Epithelial cell of proximal tubule (primary cell): ENCODE results near the gene TOP2B. TPM values are rescaled to one million over a fixed set of nuclear protein-coding genes. Genes with fewer than 3 reads are reported as not detected.

Source experiments
- DNase-seq: peaks from one replicate; pipeline ENCODE4 v3.0.0-alpha.2; 2011; ENCODE audit warnings: low read depth
- H3K4me3 ChIP-seq: 2 replicates; pipeline ENCODE4 v1.5.1; 2011; ENCODE audit warnings: low read depth, mild to moderate bottlenecking, low read length
- total RNA-seq: library from RNA; depleted of rRNA; stranded (reverse); fragments of >200 nt; gene quantifications from 2 replicates; pipeline ENCODE4 v1.2.3, GENCODE V29; 2015
- TF ChIP-seq, protein P1 (sequence below): conservative IDR thresholded peaks from 2 replicates; pipeline ENCODE4 v1.5.1; 2012; ENCODE audit warnings: low read depth, mild to moderate bottlenecking, low read length

TOP2B gene
- total RNA-seq, 1 donor from 2014 or later: 81.2 TPM

DNA sequence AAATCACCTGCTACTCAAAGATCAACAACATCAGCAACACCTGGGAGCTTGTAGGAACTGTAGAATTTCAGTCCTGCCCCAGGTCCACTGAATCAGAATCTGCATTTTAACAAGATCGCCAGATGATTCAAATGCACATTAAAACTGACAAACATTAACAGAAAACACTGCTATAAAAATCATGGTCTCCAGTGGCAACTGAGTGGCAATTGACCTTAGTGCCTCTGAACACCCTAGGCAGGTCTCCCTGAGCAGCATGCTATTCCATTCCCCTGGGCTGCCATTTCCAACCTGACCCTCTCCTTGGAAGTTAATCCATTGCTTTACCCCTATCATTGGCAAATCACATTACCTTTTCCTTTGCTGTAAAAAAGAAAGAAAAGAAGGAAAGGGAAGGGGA, 23.0 kb upstream of the TOP2B start:
- no peak overlapping the region for H3K4me3 ChIP-seq
- TF ChIP-seq, protein P1, sequence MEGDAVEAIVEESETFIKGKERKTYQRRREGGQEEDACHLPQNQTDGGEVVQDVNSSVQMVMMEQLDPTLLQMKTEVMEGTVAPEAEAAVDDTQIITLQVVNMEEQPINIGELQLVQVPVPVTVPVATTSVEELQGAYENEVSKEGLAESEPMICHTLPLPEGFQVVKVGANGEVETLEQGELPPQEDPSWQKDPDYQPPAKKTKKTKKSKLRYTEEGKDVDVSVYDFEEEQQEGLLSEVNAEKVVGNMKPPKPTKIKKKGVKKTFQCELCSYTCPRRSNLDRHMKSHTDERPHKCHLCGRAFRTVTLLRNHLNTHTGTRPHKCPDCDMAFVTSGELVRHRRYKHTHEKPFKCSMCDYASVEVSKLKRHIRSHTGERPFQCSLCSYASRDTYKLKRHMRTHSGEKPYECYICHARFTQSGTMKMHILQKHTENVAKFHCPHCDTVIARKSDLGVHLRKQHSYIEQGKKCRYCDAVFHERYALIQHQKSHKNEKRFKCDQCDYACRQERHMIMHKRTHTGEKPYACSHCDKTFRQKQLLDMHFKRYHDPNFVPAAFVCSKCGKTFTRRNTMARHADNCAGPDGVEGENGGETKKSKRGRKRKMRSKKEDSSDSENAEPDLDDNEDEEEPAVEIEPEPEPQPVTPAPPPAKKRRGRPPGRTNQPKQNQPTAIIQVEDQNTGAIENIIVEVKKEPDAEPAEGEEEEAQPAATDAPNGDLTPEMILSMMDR: no peak
- no peak for DNase-seq

DNA sequence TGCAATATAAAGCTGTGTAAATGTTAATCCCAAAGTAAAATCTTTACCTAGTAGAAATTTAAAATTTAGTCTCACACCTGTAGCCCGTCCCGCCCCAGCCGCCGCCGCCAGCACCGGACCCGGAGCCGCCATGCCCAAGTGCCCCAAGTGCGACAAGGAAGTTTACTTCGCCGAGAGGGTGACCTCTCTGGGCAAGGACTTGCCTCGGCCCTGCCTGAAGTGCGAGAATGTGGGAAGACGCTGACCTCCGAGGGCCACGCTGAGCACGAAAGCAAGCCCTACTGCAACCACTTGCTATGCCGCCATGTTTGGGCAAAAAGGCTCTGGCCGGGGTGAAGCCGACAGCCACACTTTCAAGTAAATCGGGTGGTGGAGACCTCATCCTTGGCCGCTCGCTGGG, 22.1 kb upstream of the TOP2B start:
- TF ChIP-seq, protein P1: no peak

DNA sequence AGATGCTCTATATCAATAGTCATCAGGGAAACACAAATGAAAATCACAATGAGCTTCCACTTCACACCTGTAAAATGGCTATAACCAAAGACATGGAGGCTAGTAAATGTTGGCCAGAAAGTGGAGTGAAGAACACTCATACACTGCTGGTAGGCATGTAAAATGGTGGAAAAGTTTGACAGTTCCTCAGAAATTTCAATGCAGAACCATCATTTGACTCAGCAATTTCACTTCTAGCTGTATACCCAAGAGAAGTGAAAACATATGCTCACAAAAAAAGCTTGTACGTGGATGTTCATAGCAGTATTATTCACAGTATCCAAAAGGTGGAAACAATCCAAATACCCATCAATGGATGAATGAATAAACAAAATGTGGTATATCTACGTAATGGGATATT, 19.2 kb upstream of the TOP2B start:
- H3K4me3 ChIP-seq: no peak overlapping the region
- TF ChIP-seq, protein P1: no peak
- no peak for DNase-seq

More for the DNA sequence above, 22.1 kb upstream of the TOP2B start:
- H3K4me3 ChIP-seq: no peak overlapping the region
- no peak for DNase-seq

DNA sequence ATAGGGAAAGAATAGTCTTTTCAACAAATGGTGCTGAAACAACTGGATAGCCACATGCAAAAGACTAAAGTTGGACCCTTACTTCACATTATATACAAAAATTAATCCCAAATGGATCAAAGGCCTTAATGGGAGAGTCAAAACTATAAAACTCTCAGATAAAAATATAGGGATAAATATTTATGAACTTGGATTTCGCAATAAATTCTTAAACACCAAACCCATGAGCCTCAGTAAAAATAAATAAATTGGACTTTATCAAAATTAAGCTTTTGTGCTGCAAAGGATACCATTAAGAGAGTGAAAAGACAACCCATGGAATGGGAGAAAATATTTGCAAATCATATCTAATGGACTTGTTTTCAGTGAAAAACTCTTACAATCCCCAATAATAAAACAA, 18.7 kb upstream of the TOP2B start:
- H3K4me3 ChIP-seq: no peak overlapping the region
- DNase-seq: no peak
- TF ChIP-seq, protein P1: no peak

DNA sequence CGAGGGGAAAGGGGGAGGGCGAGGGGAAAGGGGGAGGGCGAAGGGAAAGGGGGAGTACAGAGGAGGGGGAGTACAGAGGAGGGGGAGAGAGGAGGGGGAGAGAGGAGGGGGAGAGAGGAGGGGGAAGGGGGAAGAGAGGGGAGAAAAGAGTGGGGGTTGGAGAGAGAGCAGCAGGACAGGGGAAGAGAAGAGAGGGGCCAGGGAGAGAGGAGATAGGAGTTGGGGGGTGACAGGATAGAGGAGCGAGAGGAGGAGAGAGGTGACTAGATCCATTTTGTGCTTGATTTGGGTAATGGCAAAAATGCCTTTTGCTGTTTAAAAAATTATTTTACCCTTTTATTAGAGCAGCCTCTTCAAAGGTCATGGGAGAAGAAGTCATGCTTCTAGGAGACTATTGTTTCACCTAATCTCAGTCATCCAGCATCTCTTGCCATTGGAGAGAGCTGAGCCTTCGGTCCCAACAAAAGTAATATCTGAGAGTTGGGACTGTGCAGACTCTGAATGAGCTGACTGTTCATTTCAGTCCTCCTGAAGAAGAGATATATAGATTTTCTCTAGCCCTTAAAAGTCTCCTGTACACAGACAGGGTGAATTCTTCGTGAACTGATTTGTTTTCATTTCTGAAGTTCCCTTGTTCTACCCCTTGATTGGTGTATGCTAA, 15.1 kb upstream of the TOP2B start:
- TF ChIP-seq, protein P1: no peak
- H3K4me3 ChIP-seq: no peak overlapping the region
- DNase-seq: no peak

DNA sequence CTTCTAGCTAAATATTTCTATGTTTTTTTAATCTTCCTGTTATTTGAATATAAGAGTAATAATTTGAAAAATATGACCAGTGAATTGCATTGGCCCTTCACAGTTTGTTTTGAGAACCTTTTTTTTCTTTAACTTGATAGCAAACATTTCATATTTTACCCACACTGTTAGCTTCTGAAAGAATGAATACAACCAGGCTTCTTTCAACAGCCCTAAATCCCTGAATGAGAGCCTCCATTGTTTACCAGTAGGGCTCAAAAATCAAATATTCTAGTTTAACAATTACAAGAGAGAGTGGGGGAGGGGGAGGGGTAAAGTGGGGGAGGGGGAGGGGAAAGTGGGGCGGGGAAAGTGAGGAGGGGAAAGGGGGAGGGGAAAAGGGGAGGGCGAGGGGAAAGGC, 14.5 kb upstream of the TOP2B start:
- H3K4me3 ChIP-seq: no peak overlapping the region
- TF ChIP-seq, protein P1: no peak
- no peak for DNase-seq

DNA sequence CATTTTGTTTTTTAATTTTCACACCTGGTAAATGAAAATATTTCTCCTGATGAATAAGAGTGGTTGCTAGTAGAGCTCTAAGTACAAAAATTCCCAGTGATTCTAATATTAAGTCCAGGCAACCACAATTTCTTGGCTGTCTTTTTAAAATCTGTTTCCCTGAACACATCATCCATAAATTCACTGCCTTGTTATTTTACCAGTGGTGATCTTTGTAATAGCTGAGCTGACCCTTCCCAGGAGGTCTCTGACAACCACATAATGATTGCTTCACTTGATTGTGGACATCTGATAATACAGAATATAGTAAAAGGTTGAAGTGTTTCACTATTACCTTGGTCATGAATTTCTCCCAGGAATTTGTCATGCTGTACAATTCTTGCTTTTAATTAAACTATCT, 13.9 kb upstream of the TOP2B start:
- DNase-seq: no peak

More for the DNA sequence above, 13.9 kb upstream of the TOP2B start:
- H3K4me3 ChIP-seq: no peak overlapping the region
- TF ChIP-seq, protein P1: no peak
